PC-3 (cell line): ENCODE measurements around the gene ATXN7L2. TPM values are rescaled to one million over a fixed set of nuclear protein-coding genes. Genes with fewer than 3 reads are reported as not detected.
A peak's percentile ranks its signal among the peaks of the same experiment; 100 is the strongest.

Experiments
- ATAC-seq: fragments of 200-7000 bp; cut with Tn5 transposase; 2 replicates; pipeline ENCODE4 v1.9.1; 2020; ENCODE audit warnings: mild to moderate bottlenecking, moderate library complexity
- BruUV-seq: library from RNA; stranded (reverse); fragments of 400-500 nt; replicated peaks from 2 replicates; lab custom pipeline; 2021; lab: Mats Ljungman, UMichigan
- CTCF ChIA-PET: fragments of 300-600 bp; sonication (Branson Sonifier 250); formaldehyde crosslinking; loops from one replicate; lab custom pipeline; 2022; ENCODE audit warnings: antibody characterized with exemption; lab: Charles Lee
- POLR2A ChIA-PET: fragments of 300-600 bp; sonication (Branson Sonifier 250); formaldehyde crosslinking; loops from one replicate; lab custom pipeline; 2022; ENCODE audit warnings: antibody characterized with exemption; ENCODE audit not compliant: unreplicated experiment; lab: Charles Lee
- DNase-seq: peaks from one replicate; pipeline ENCODE4 v3.0.0-alpha.2; 2015
- H2AFZ ChIP-seq: fragments of 300-600 bp; sonication (generic); 2 replicates; pipeline ENCODE4 v1.6.0; 2016; ENCODE audit warnings: antibody characterized with exemption, low read length
- H3F3A ChIP-seq: fragments of 300-600 bp; sonication (generic); one replicate; pipeline ENCODE4 v1.6.0; 2017; ENCODE audit warnings: antibody characterized with exemption, low read length, control low read depth, mild to moderate bottlenecking; ENCODE audit not compliant: unreplicated experiment
- H3K27ac ChIP-seq: fragments of 300-600 bp; sonication (generic); 2 replicates; pipeline ENCODE4 v1.5.1; 2016; ENCODE audit warnings: mild to moderate bottlenecking, low read length
- H3K27me3 ChIP-seq: fragments of 300-600 bp; sonication (generic); 2 replicates; pipeline ENCODE4 v1.6.1; 2016; ENCODE audit warnings: low read length, mixed read lengths
- H3K36me3 ChIP-seq: fragments of 300-600 bp; sonication (generic); 2 replicates; pipeline ENCODE4 v1.6.1; 2016; ENCODE audit warnings: low read depth, mixed run types, low read length, mixed read lengths
- H3K4me1 ChIP-seq: fragments of 300-600 bp; sonication (generic); 2 replicates; pipeline ENCODE4 v1.5.1; 2016; ENCODE audit warnings: low read length; ENCODE audit not compliant: insufficient read depth
- H3K4me2 ChIP-seq: fragments of 300-600 bp; sonication (generic); 2 replicates; pipeline ENCODE4 v1.6.0; 2016; ENCODE audit warnings: low read length
- H3K4me3 ChIP-seq: fragments of 300-600 bp; sonication (generic); 2 replicates; pipeline ENCODE4 v1.5.1; 2016; ENCODE audit warnings: mild to moderate bottlenecking, low read length, mixed read lengths
- H3K79me2 ChIP-seq: fragments of 300-600 bp; sonication (generic); 2 replicates; pipeline ENCODE4 v1.6.1; 2017; ENCODE audit warnings: low read length, mixed read lengths
- H3K9ac ChIP-seq: fragments of 300-600 bp; sonication (generic); 2 replicates; pipeline ENCODE4 v1.6.0; 2016; ENCODE audit warnings: mild to moderate bottlenecking, low read length
- H3K9me2 ChIP-seq: fragments of 300-600 bp; sonication (generic); replicated peaks from 2 replicates; pipeline ENCODE4 v1.6.1; 2016; ENCODE audit warnings: mixed run types, low read length, mixed read lengths
- H3K9me3 ChIP-seq: fragments of 300-600 bp; sonication (generic); 2 replicates; pipeline ENCODE4 v1.6.1; 2016; ENCODE audit warnings: low read length, mixed read lengths
- H4K20me1 ChIP-seq: fragments of 300-600 bp; sonication (generic); 2 replicates; pipeline ENCODE4 v1.6.1; 2016; ENCODE audit warnings: low read length, mixed read lengths
- CTCF ChIP-seq: fragments of 300-600 bp; sonication (generic); conservative IDR thresholded peaks from 2 replicates; pipeline ENCODE4 v1.5.1; 2017; ENCODE audit warnings: antibody characterized with exemption, low read depth, mild to moderate bottlenecking, low read length
- EZH2 ChIP-seq: fragments of 300-600 bp; sonication (generic); IDR thresholded peaks from one replicate; pipeline ENCODE4 v1.6.1; 2017; ENCODE audit warnings: antibody characterized with exemption, mild to moderate bottlenecking, low read length; ENCODE audit not compliant: unreplicated experiment
- EZH2phosphoT487 ChIP-seq: fragments of 300-600 bp; sonication (generic); IDR thresholded peaks from 2 replicates; pipeline ENCODE4 v1.6.1; 2018; ENCODE audit warnings: mild to moderate bottlenecking, antibody characterized with exemption, low read length, borderline replicate concordance
- intact Hi-C: fragments of 100-400 bp; cut with micrococcal nuclease; formaldehyde crosslinking; loops from 2 replicates; pipeline ENCODE4 v1.9.0; 2023
- total RNA-seq: library from RNA; depleted of rRNA; stranded (reverse); fragments of >200 nt; gene quantifications from 2 replicates; pipeline ENCODE4 v1.2.3, GENCODE V29; 2014

ATXN7L2 gene
- total RNA-seq, 1 experiment from 2014 or later, result 9.4 TPM

- intact Hi-C loops, result loop anchor here (1.0 kb wide), 2 partner anchors 34 to 42 kb away; no protein-coding TSS in a partner anchor
- no peak overlapping the region for H3K4me2 ChIP-seq
- no peaks in the 10 kb centered on the region for H3F3A ChIP-seq
- no peaks in the 10 kb centered on the region for H3K4me1 ChIP-seq
- no peaks in the 10 kb centered on the region for H3K79me2 ChIP-seq
- no peak for DNase-seq
- H2AFZ ChIP-seq, result no peak overlapping the region
- no peaks in the 10 kb centered on the region for H3K9me2 ChIP-seq
- no peak for TF ChIP-seq EZH2phosphoT487
- TF ChIP-seq CTCF, result no peak
- no peak for TF ChIP-seq EZH2
- no peaks in the 10 kb centered on the region for H4K20me1 ChIP-seq
- no peaks in the 10 kb centered on the region for H3K9me3 ChIP-seq
- no peak overlapping the region for H3K9ac ChIP-seq
- CTCF ChIA-PET, result interaction anchor here (0.7 to 1.9 kb wide), 5 partner anchors 16 to 41 kb away, joined by 3 to 34 read pairs (median 9); partner anchors contain the start of genes CYB561D1 and GNAI3
- POLR2A ChIA-PET, result interaction anchor here (0.5 kb wide), 1 partner anchor 24 kb away, joined by 3 read pairs; no protein-coding TSS in a partner anchor
- no peaks in the 10 kb centered on the region for H3K36me3 ChIP-seq
- no peak for ATAC-seq
- no peak overlapping the region for H3K27ac ChIP-seq
- H3K27me3 ChIP-seq, result 0 out of 2 replicates have a peak, but pooled peaks cover 3% of the 10 kb centered on the region
- no TSS peak for BruUV-seq
- no peak overlapping the region for H3K4me3 ChIP-seq
Observed at GRCh38 chr1:109531826-109532364, 48.2 kb downstream of the ATXN7L2 start.

GRCh38 chr1:109532365-109533136 is 48.8 kb downstream of the ATXN7L2 start:
- BruUV-seq, result no TSS peak
- Histone ChIP-seq H3K4me3 (no peak overlapping the region), H3K27ac (no peak overlapping the region)

More at GRCh38 chr1:109532365-109533136, 48.8 kb downstream of the ATXN7L2 start:
- Histone ChIP-seq H3K4me1 (no peaks in the 10 kb centered on the region), H3K36me3 (no peaks in the 10 kb centered on the region), H4K20me1 (no peaks in the 10 kb centered on the region), H3K79me2 (no peaks in the 10 kb centered on the region), H3K27me3 (no peaks in the 10 kb centered on the region), H3K9me2 (no peaks in the 10 kb centered on the region), H3K9ac (no peak overlapping the region), H3K9me3 (no peaks in the 10 kb centered on the region), H3K4me2 (peak overlapping the region; percentile 19; the same call in 1 of the 2 replicates), H2AFZ (peak overlapping the region; percentile 71), H3F3A (no peaks in the 10 kb centered on the region)
- ChIA-PET CTCF (interaction anchor here (0.5 to 1.9 kb wide), 8 partner anchors 16 to 123 kb away, joined by 3 to 34 read pairs (median 5); partner anchors contain the start of genes CYB561D1 and GNAI3), POLR2A (interaction anchor here (0.5 kb wide), 1 partner anchor 24 kb away, joined by 3 read pairs; no protein-coding TSS in a partner anchor)
- DNase-seq (peak; percentile 82), ATAC-seq (peak; percentile 88)
- intact Hi-C loops, result loop anchor here (1.0 kb wide), 2 partner anchors 34 to 42 kb away; no protein-coding TSS in a partner anchor
- TF ChIP-seq EZH2 (no peak), EZH2phosphoT487 (no peak), CTCF (peak; percentile 79)
